GM23248 (cell line): ENCODE measurements around the gene PXT1.

ENCODE experiments used
- EZH2 ChIP-seq: fragments of 200-600 bp; sonication (generic); IDR thresholded peaks from 2 replicates; pipeline ENCODE4 v1.6.1; 2018; ENCODE audit warnings: antibody characterized with exemption, mild to moderate bottlenecking; ENCODE audit not compliant: insufficient read depth, poor library complexity, severe bottlenecking
- EZH2phosphoT487 ChIP-seq: fragments of 200-600 bp; sonication (generic); IDR thresholded peaks from 2 replicates; pipeline ENCODE4 v1.6.1; 2018; ENCODE audit warnings: antibody characterized with exemption, moderate library complexity, mild to moderate bottlenecking, low read depth; ENCODE audit not compliant: insufficient read depth

DNA sequence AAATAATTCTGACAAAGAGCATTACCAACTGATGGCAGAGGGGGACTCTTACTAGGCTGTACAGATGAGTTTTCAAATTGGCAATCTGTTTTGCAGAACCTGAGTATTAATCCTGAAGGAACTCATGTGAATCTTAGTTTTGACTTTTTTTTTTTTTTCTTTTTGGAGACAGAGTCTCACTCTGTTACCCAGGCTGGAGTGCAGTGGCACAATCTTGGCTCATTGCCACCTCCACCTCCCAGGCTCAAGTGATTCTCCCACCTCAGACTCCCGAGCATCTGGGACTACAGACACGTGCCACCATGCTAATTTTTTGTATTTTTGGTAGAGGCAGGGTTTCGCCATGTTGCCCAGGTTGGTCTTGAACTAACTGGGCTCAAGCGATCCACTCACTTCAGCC is 49.4 kb upstream of the PXT1 start:
- TF ChIP-seq EZH2phosphoT487 = no peak
- TF ChIP-seq EZH2 = no peak
